H1 (cell line): ENCODE measurements around the gene EGF. TPM values are rescaled to one million over a fixed set of nuclear protein-coding genes. Genes with fewer than 3 reads are reported as not detected.

Experiments
- CTCF ChIA-PET: fragments of 300-600 bp; sonication (Branson Sonifier 250); formaldehyde crosslinking; loops from one replicate; lab custom pipeline; 2021; ENCODE audit not compliant: partially characterized antibody; lab: Charles Lee
- POLR2A ChIA-PET: fragments of 300-600 bp; sonication (Branson Sonifier 250); formaldehyde crosslinking; loops from one replicate; lab custom pipeline; 2021; ENCODE audit warnings: inconsistent platforms; ENCODE audit not compliant: partially characterized antibody; lab: Charles Lee
- DNase-seq, 2 experiments: peaks; one replicate each; pipeline versions ENCODE4 v3.0.0 to v3.0.0-alpha.2; 2010 to 2022; ENCODE audit warnings: low spot score in 2 of 2, low read depth in 1 of 2, mixed read lengths in 1 of 2
- FAIRE-seq: peaks from 2 replicates; lab custom pipeline; 2011; peaks lifted over from hg19 to GRCh38; lab: Jason Lieb, UNC
- H2AFZ ChIP-seq: 2 replicates; pipeline ENCODE4 v1.8.1; 2012; ENCODE audit warnings: low read length, inconsistent platforms
- H2AK5ac ChIP-seq: 2 replicates; pipeline ENCODE4 v1.6.1; 2013; ENCODE audit warnings: low read depth, low read length
- H2BK120ac ChIP-seq: replicated peaks from 2 replicates; pipeline ENCODE3; 2013; ENCODE audit warnings: low read depth, low read length, inconsistent platforms
- H2BK12ac ChIP-seq: 2 replicates; pipeline ENCODE4 v1.6.1; 2013; ENCODE audit warnings: low read depth, low read length
- H2BK15ac ChIP-seq: 2 replicates; pipeline ENCODE4 v1.6.1; 2013; ENCODE audit warnings: low read length
- H2BK20ac ChIP-seq: 2 replicates; pipeline ENCODE4 v1.6.1; 2013; ENCODE audit warnings: low read length
- H2BK5ac ChIP-seq: 2 replicates; pipeline ENCODE4 v1.6.1; 2013; ENCODE audit warnings: low read depth, low read length
- H3K14ac ChIP-seq: 2 replicates; pipeline ENCODE4 v1.6.1; 2013; ENCODE audit warnings: inconsistent platforms; ENCODE audit not compliant: insufficient read length
- H3K18ac ChIP-seq: 2 replicates; pipeline ENCODE4 v1.6.1; 2013; ENCODE audit warnings: low read length; ENCODE audit errors: extremely low read depth
- H3K23ac ChIP-seq: 2 replicates; pipeline ENCODE4 v1.6.1; 2013; ENCODE audit warnings: inconsistent platforms; ENCODE audit not compliant: insufficient read length
- H3K23me2 ChIP-seq: 2 replicates; pipeline ENCODE4 v1.6.1; 2013; ENCODE audit warnings: low read depth, low read length
- H3K27ac ChIP-seq: 2 replicates; pipeline ENCODE4 v1.6.1; 2011; ENCODE audit warnings: low read depth, low read length, inconsistent platforms
- H3K27me3 ChIP-seq, 4 experiments: replicated peaks in 1 of 4; 1 replicate in 1 of 4; 2 replicates in 3 of 4; pipeline versions ENCODE4 v1.6.1 to v1.8.1; 2011 to 2013; ENCODE audit warnings: low read length in 3 of 4, mild to moderate bottlenecking in 3 of 4, inconsistent platforms in 2 of 4, mixed read lengths in 2 of 4, moderate library complexity in 1 of 4; ENCODE audit not compliant: control insufficient read depth in 3 of 4, insufficient read depth in 3 of 4; ENCODE audit errors: extremely low read depth in 1 of 4
- H3K36me3 ChIP-seq, 4 experiments: 2 replicates each; pipeline versions ENCODE4 v1.6.1 to v1.8.1; 2011 to 2013; ENCODE audit warnings: mild to moderate bottlenecking in 4 of 4, low read length in 3 of 4, moderate library complexity in 2 of 4, control low read depth in 1 of 4, inconsistent platforms in 1 of 4; ENCODE audit not compliant: insufficient read depth in 4 of 4, control insufficient read depth in 2 of 4
- H3K4ac ChIP-seq: replicated peaks from 2 replicates; pipeline ENCODE3; 2013; ENCODE audit warnings: low read length, low read depth, mixed read lengths, inconsistent platforms; ENCODE audit not compliant: insufficient read length
- H3K4me1 ChIP-seq, 4 experiments: replicated peaks in 1 of 4; 1 replicate in 1 of 4; 2 replicates in 3 of 4; pipeline versions ENCODE4 v1.6.1 to v1.8.1; 2011 to 2013; ENCODE audit warnings: low read length in 3 of 4, inconsistent platforms in 2 of 4, mixed read lengths in 1 of 4; ENCODE audit not compliant: insufficient read depth in 4 of 4, control insufficient read depth in 3 of 4
- H3K4me2 ChIP-seq, 2 experiments: 2 replicates each; pipeline versions ENCODE4 v1.6.1 to v1.8.1; 2011 to 2013; ENCODE audit warnings: low read depth in 2 of 2, low read length in 2 of 2, control low read depth in 1 of 2, inconsistent platforms in 1 of 2, mild to moderate bottlenecking in 1 of 2; ENCODE audit not compliant: insufficient read depth in 1 of 2
- H3K4me3 ChIP-seq, 4 experiments: fragments of 200-600, 300-600 bp in 1 of 4; sonication (generic), shearing (Covaris generic), sonication (Bioruptor Twin) in 1 of 4; 2 replicates each; pipeline versions ENCODE4 v1.5.1 to v1.8.1; 2011 to 2016; ENCODE audit warnings: low read length in 4 of 4, low read depth in 3 of 4, control low read depth in 2 of 4, inconsistent platforms in 2 of 4, mild to moderate bottlenecking in 2 of 4, mixed read lengths in 1 of 4, moderate library complexity in 1 of 4; ENCODE audit not compliant: insufficient read depth in 2 of 4; ENCODE audit errors: extremely low read depth in 1 of 4
- H3K56ac ChIP-seq: replicated peaks from 2 replicates; pipeline ENCODE3; 2013; ENCODE audit warnings: low read depth, mild to moderate bottlenecking, mixed read lengths, low read length, inconsistent platforms; ENCODE audit not compliant: insufficient read length
- H3K79me1 ChIP-seq: 2 replicates; pipeline ENCODE4 v1.6.1; 2013; ENCODE audit warnings: low read depth, low read length, control low read depth
- H3K79me2 ChIP-seq, 2 experiments: 2 replicates each; pipeline versions ENCODE4 v1.6.1 to v1.8.1; 2012 to 2013; ENCODE audit warnings: low read length in 2 of 2, mild to moderate bottlenecking in 2 of 2, inconsistent platforms in 1 of 2; ENCODE audit not compliant: insufficient read depth in 2 of 2, control insufficient read depth in 1 of 2
- H3K9ac ChIP-seq, 4 experiments: replicated peaks in 1 of 4; 1 replicate in 1 of 4; 2 replicates in 3 of 4; pipeline versions ENCODE4 v1.6.1 to v1.8.1; 2011 to 2013; ENCODE audit warnings: low read depth in 3 of 4, low read length in 3 of 4, control low read depth in 2 of 4, mild to moderate bottlenecking in 2 of 4, moderate library complexity in 2 of 4, inconsistent platforms in 1 of 4; ENCODE audit errors: extremely low read depth in 1 of 4
- H3K9me3 ChIP-seq, 2 experiments: 2 replicates each; pipeline versions ENCODE4 v1.6.1 to v1.8.1; 2012 to 2013; ENCODE audit warnings: mild to moderate bottlenecking in 2 of 2, moderate library complexity in 2 of 2, control low read depth in 1 of 2, inconsistent platforms in 1 of 2, low read depth in 1 of 2, low read length in 1 of 2, mixed read lengths in 1 of 2; ENCODE audit not compliant: insufficient read depth in 2 of 2
- H4K20me1 ChIP-seq, 2 experiments: replicated peaks in 1 of 2; 2 replicates each; pipeline versions ENCODE3 to v1.8.1; 2011 to 2013; ENCODE audit warnings: inconsistent platforms in 2 of 2, low read length in 2 of 2, mild to moderate bottlenecking in 1 of 2; ENCODE audit not compliant: insufficient read depth in 2 of 2, control insufficient read depth in 1 of 2
- H4K5ac ChIP-seq: 2 replicates; pipeline ENCODE4 v1.6.1; 2013; ENCODE audit warnings: low read length, low read depth, mixed read lengths, inconsistent platforms; ENCODE audit not compliant: insufficient read length
- H4K8ac ChIP-seq: 2 replicates; pipeline ENCODE4 v1.8.0; 2013; ENCODE audit warnings: mild to moderate bottlenecking, moderate library complexity, low read length, inconsistent platforms; ENCODE audit not compliant: insufficient read depth; ENCODE audit errors: extremely low read depth
- H4K91ac ChIP-seq: replicated peaks from 2 replicates; pipeline ENCODE3; 2013; ENCODE audit warnings: low read length, mixed read lengths, inconsistent platforms; ENCODE audit not compliant: insufficient read length
- E2F6 ChIP-seq: IDR thresholded peaks from 2 replicates; pipeline ENCODE4 v1.6.1; 2012; ENCODE audit warnings: inconsistent platforms
- FOSL1 ChIP-seq: IDR thresholded peaks from 2 replicates; pipeline ENCODE4 v1.6.1; 2011; ENCODE audit warnings: mild to moderate bottlenecking, low read depth, low read length, moderate library complexity; ENCODE audit not compliant: insufficient read depth
- JUND ChIP-seq: IDR thresholded peaks from 2 replicates; pipeline ENCODE4 v1.6.1; 2011; ENCODE audit warnings: mild to moderate bottlenecking, improper control_type of control experiment, low read length
- KDM5A ChIP-seq: fragments of 200-600 bp; IDR thresholded peaks from 2 replicates; pipeline ENCODE4 v1.7.1; 2012; ENCODE audit warnings: mild to moderate bottlenecking, low read length, inconsistent platforms, mixed read lengths
- SP2 ChIP-seq: IDR thresholded peaks from 2 replicates; pipeline ENCODE4 v1.6.1; 2012; ENCODE audit warnings: mild to moderate bottlenecking, low read length, inconsistent platforms
- TAF1 ChIP-seq: IDR thresholded peaks from 2 replicates; pipeline ENCODE4 v1.6.1; 2011; ENCODE audit warnings: mild to moderate bottlenecking, low read depth, low read length
- WGBS, 2 experiments: shearing (Covaris generic) in 1 of 2; methylation state at CpG; one replicate each; pipeline versions ENCODE4 v1.1.6 to v1.1.7; 2013 to 2015; ENCODE audit warnings: low lambda C conversion rate in 2 of 2, mixed read lengths in 2 of 2, inconsistent platforms in 1 of 2, low coverage in 1 of 2, missing lambda C conversion rate in 1 of 2; ENCODE audit not compliant: insufficient replicate concordance in 2 of 2, insufficient coverage in 1 of 2, insufficient read length in 1 of 2; ENCODE audit errors: extremely low coverage in 1 of 2, missing lambda C conversion rate in 1 of 2; 5-methylcytosine and 5-hydroxymethylcytosine counted together
- polyA plus RNA-seq, 7 experiments: library from polyadenylated mRNA; depleted of rRNA in 3 of 7; stranded (reverse) in 5 of 7; unstranded in 2 of 7; fragments of >200 nt in 5 of 7; fragments of 200-250 nt in 2 of 7; gene quantifications; 1 replicate in 5 of 7; 2 replicates in 1 of 7; 4 replicates in 1 of 7; pipeline versions ENCODE4 v1.2.1 to v1.2.3, GENCODE V29; 2011 to 2013; ENCODE audit warnings: missing spikeins in 2 of 7, mixed read lengths in 2 of 7
- total RNA-seq: library from RNA; stranded (reverse); fragmentation: NEBNext Ultra II Directional; extraction: Animal tissue kit (Norgen Biotek cat#: 25700); gene quantifications from 2 replicates; pipeline ENCODE4 v1.2.1, GENCODE V29; 2021

Gene EGF
- total and polyA plus RNA-seq, 2 of the 8 experiments (the other 6 are each of a cell fraction or from before 2014, with no cell fraction given): 1.5 to 2.6 TPM

GRCh38 chr4:109969087-109969486 lies 56.4 kb downstream of the EGF start:
- no peak overlapping the region for H3K4me3 ChIP-seq
- no peaks in the 10 kb centered on the region for H3K36me3 ChIP-seq
- H2BK5ac ChIP-seq: no peak overlapping the region
- H3K27me3 ChIP-seq: no peaks in the 10 kb centered on the region
- H3K56ac ChIP-seq: no peak overlapping the region
- H3K9ac ChIP-seq: no peak overlapping the region
- H3K4me1 ChIP-seq: peaks cover 0 to 10% (median 4%) of the 10 kb centered on the region in 4 experiments; a peak in 3 of 7 replicates
- ChIA-PET CTCF (interaction anchor here (0.7 to 0.9 kb wide), 2 partner anchors 9 to 12 kb away, joined by 3 to 8 read pairs; no protein-coding TSS in a partner anchor), POLR2A (interaction anchor here (0.6 kb wide), 1 partner anchor 249 kb away, joined by 3 read pairs; no protein-coding TSS in a partner anchor)
- 97% methylated on average over 3 of the region's 3 CpGs; no CpG with 5 or more reads in 1 of the 2 experiments for WGBS, 2 experiments
- H2AFZ ChIP-seq: no peak overlapping the region
- DNase-seq (no peak), FAIRE-seq (no peak)
- no peak overlapping the region for H2AK5ac ChIP-seq
- no peaks in the 10 kb centered on the region for H3K79me2 ChIP-seq
- no peaks in the 10 kb centered on the region for H4K20me1 ChIP-seq
- H3K18ac ChIP-seq: no peak overlapping the region
- no peaks in the 10 kb centered on the region for H3K79me1 ChIP-seq
- H3K14ac ChIP-seq: no peak overlapping the region
- H2BK20ac ChIP-seq: no peak overlapping the region
- no peak overlapping the region for H2BK120ac ChIP-seq
- H3K23ac ChIP-seq: no peak overlapping the region
- no peak overlapping the region for H4K91ac ChIP-seq
- H3K4ac ChIP-seq: no peak overlapping the region
- no peak overlapping the region for H2BK12ac ChIP-seq
- H4K8ac ChIP-seq: no peak overlapping the region
- no peak overlapping the region for H3K4me2 ChIP-seq
- no peaks in the 10 kb centered on the region for H3K9me3 ChIP-seq
- H4K5ac ChIP-seq: no peak overlapping the region
- TF ChIP-seq FOSL1 (no peak), SP2 (no peak), TAF1 (no peak), E2F6 (no peak), JUND (no peak), KDM5A (no peak)
- no peak overlapping the region for H3K27ac ChIP-seq
- no peak overlapping the region for H2BK15ac ChIP-seq
- H3K23me2 ChIP-seq: peaks cover 4% of the 10 kb centered on the region
